Neural cell (in vitro differentiated cells): ENCODE measurements around the gene MYH1. TPM values are rescaled to one million over a fixed set of nuclear protein-coding genes. Genes with fewer than 3 reads are reported as not detected.

Experiments
- H2AFZ ChIP-seq: fragments of 200-600, 300-800 bp; sonication (generic), shearing (Covaris generic); 2 replicates; pipeline ENCODE4 v1.6.0; 2014; ENCODE audit warnings: low read depth, mild to moderate bottlenecking, antibody characterized with exemption, low read length, moderate library complexity
- H3F3A ChIP-seq: fragments of 200-600 bp; shearing (Covaris generic); 2 replicates; pipeline ENCODE4 v1.6.1; 2016; ENCODE audit warnings: mild to moderate bottlenecking, moderate library complexity, mixed read lengths, antibody characterized with exemption, low read length; ENCODE audit not compliant: insufficient read depth, poor library complexity, severe bottlenecking
- H3K27ac ChIP-seq: fragments of 200-600, 300-800 bp; sonication (generic), shearing (Covaris generic); 2 replicates; pipeline ENCODE4 v1.5.1; 2014; ENCODE audit warnings: mild to moderate bottlenecking, low read length, moderate library complexity
- H3K27me3 ChIP-seq: fragments of 300-800, 200-600 bp; sonication (generic), shearing (Covaris generic); 2 replicates; pipeline ENCODE4 v1.6.0; 2014; ENCODE audit warnings: mild to moderate bottlenecking, low read depth, low read length, moderate library complexity; ENCODE audit not compliant: insufficient read depth
- H3K36me3 ChIP-seq: fragments of 300-800, 200-600 bp; sonication (generic), shearing (Covaris generic); 2 replicates; pipeline ENCODE4 v1.5.1; 2014; ENCODE audit warnings: mild to moderate bottlenecking, antibody characterized with exemption, low read length, moderate library complexity; ENCODE audit not compliant: insufficient read depth
- H3K4me2 ChIP-seq: fragments of 300-800, 200-600 bp; sonication (generic), shearing (Covaris generic); 2 replicates; pipeline ENCODE4 v1.6.0; 2014; ENCODE audit warnings: mild to moderate bottlenecking, low read length
- H3K4me3 ChIP-seq: fragments of 300-800, 200-600 bp; sonication (generic), shearing (Covaris generic); 2 replicates; pipeline ENCODE4 v1.5.1; 2014; ENCODE audit warnings: mild to moderate bottlenecking, low read length, moderate library complexity
- H3K79me2 ChIP-seq: fragments of 200-600 bp; shearing (Covaris generic); replicated peaks from 2 replicates; pipeline ENCODE4 v1.6.0; 2014; ENCODE audit warnings: mild to moderate bottlenecking, low read length, moderate library complexity; ENCODE audit not compliant: insufficient read depth
- H3K9ac ChIP-seq: fragments of 300-800, 200-600 bp; sonication (generic), shearing (Covaris generic); 2 replicates; pipeline ENCODE4 v1.6.1; 2016; ENCODE audit warnings: mild to moderate bottlenecking, low read length, mixed read lengths
- H3K9me2 ChIP-seq: fragments of 200-600 bp; shearing (Covaris generic); 2 replicates; pipeline ENCODE4 v1.6.1; 2016; ENCODE audit warnings: mild to moderate bottlenecking, low read length, mixed read lengths; ENCODE audit not compliant: insufficient read depth
- H3K9me3 ChIP-seq: fragments of 200-600, 300-800 bp; sonication (generic), shearing (Covaris generic); 2 replicates; pipeline ENCODE4 v1.6.1; 2016; ENCODE audit warnings: mild to moderate bottlenecking, mixed run types, low read length, moderate library complexity, mixed read lengths
- H4K20me1 ChIP-seq: fragments of 200-600 bp; shearing (Covaris generic); 2 replicates; pipeline ENCODE4 v1.6.1; 2016; ENCODE audit warnings: mild to moderate bottlenecking, mixed run types; ENCODE audit not compliant: insufficient read depth
- CTCF ChIP-seq: fragments of 450-650 bp; IDR thresholded peaks from 2 replicates; pipeline ENCODE4 v1.5.1; 2014; ENCODE audit warnings: antibody characterized with exemption, mild to moderate bottlenecking, moderate library complexity; ENCODE audit not compliant: poor library complexity, severe bottlenecking
- EP300 ChIP-seq: fragments of 450-650 bp; conservative IDR thresholded peaks from 2 replicates; pipeline ENCODE4 v1.6.1; 2014; ENCODE audit warnings: antibody characterized with exemption, mild to moderate bottlenecking, moderate library complexity; ENCODE audit not compliant: poor library complexity, severe bottlenecking
- EZH2 ChIP-seq: fragments of 200-600, 300-800 bp; shearing (Covaris generic), sonication (generic); IDR thresholded peaks from 2 replicates; pipeline ENCODE4 v1.6.1; 2014; ENCODE audit warnings: antibody characterized with exemption, low read length, borderline replicate concordance, mild to moderate bottlenecking; ENCODE audit not compliant: insufficient read depth, poor library complexity, severe bottlenecking
- MXI1 ChIP-seq: fragments of 450-650 bp; conservative IDR thresholded peaks from 2 replicates; pipeline ENCODE4 v1.6.1; 2014; ENCODE audit warnings: antibody characterized with exemption, mild to moderate bottlenecking; ENCODE audit not compliant: poor library complexity, severe bottlenecking
- POLR2AphosphoS5 ChIP-seq: IDR thresholded peaks from 2 replicates; pipeline ENCODE4 v1.6.1; 2012
- RAD21 ChIP-seq: fragments of 450-650 bp; conservative IDR thresholded peaks from 2 replicates; pipeline ENCODE4 v1.6.1; 2014; ENCODE audit warnings: antibody characterized with exemption, mild to moderate bottlenecking, moderate library complexity
- REST ChIP-seq: IDR thresholded peaks from 2 replicates; pipeline ENCODE4 v1.6.1; 2012; ENCODE audit warnings: borderline replicate concordance
- SMC3 ChIP-seq: fragments of 450-650 bp; conservative IDR thresholded peaks from 2 replicates; pipeline ENCODE4 v1.6.1; 2014; ENCODE audit warnings: antibody characterized with exemption, mild to moderate bottlenecking, moderate library complexity; ENCODE audit not compliant: poor library complexity
- TAF1 ChIP-seq: IDR thresholded peaks from 2 replicates; pipeline ENCODE4 v1.6.1; 2012; ENCODE audit warnings: low read depth
- polyA plus RNA-seq: library from polyadenylated mRNA; depleted of rRNA; stranded (reverse); fragments of >200 nt; gene quantifications from 2 replicates; pipeline ENCODE4 v1.2.3, GENCODE V29; 2014

The MYH1 gene
- polyA plus RNA-seq, 1 donor from 2014 or later, result not detected

- no peak overlapping the region for H3K27ac ChIP-seq
- TF ChIP-seq RAD21 (no peak), TAF1 (no peak), POLR2AphosphoS5 (no peak), REST (no peak), MXI1 (no peak), EZH2 (no peak), EP300 (no peak), SMC3 (no peak), CTCF (no peak)
- no peaks in the 10 kb centered on the region for H3K9me3 ChIP-seq
- no peak overlapping the region for H3K9ac ChIP-seq
- H3F3A ChIP-seq, result no peaks in the 10 kb centered on the region
- H3K79me2 ChIP-seq, result no peaks in the 10 kb centered on the region
- no peaks in the 10 kb centered on the region for H4K20me1 ChIP-seq
- no peaks in the 10 kb centered on the region for H3K27me3 ChIP-seq
- no peaks in the 10 kb centered on the region for H3K9me2 ChIP-seq
- H3K4me3 ChIP-seq, result no peak overlapping the region
- no peaks in the 10 kb centered on the region for H3K36me3 ChIP-seq
- no peak overlapping the region for H2AFZ ChIP-seq
- H3K4me2 ChIP-seq, result no peak overlapping the region
Measured at GRCh38 chr17:10521949-10522348, 3.6 kb upstream of the MYH1 start.

GRCh38 chr17:10516638-10517037 is 1.7 kb downstream of the MYH1 start:
- H3K9me3 ChIP-seq, result no peaks in the 10 kb centered on the region
- no peak overlapping the region for H3K4me3 ChIP-seq
- no peak overlapping the region for H2AFZ ChIP-seq
- TF ChIP-seq EP300, result no peak
- TF ChIP-seq POLR2AphosphoS5, result no peak
- TF ChIP-seq RAD21, result no peak
- TF ChIP-seq REST, result no peak
- no peaks in the 10 kb centered on the region for H3K9me2 ChIP-seq
- no peaks in the 10 kb centered on the region for H3K27me3 ChIP-seq
- H4K20me1 ChIP-seq, result no peaks in the 10 kb centered on the region
- no peaks in the 10 kb centered on the region for H3K36me3 ChIP-seq
- no peaks in the 10 kb centered on the region for H3K79me2 ChIP-seq
- H3K9ac ChIP-seq, result no peak overlapping the region
- no peaks in the 10 kb centered on the region for H3F3A ChIP-seq
- H3K27ac ChIP-seq, result no peak overlapping the region
- H3K4me2 ChIP-seq, result no peak overlapping the region
